Ramos (cell line): Measurements from ENCODE around the gene SPHK1.

Source experiments
- in situ Hi-C: fragments of 300-500 bp; cut with MboI; formaldehyde crosslinking; loops from one replicate; pipeline ENCODE4 v1.14.3; 2022; ENCODE audit warnings: low sequenced_read_pairs; ENCODE audit not compliant: unreplicated experiment

SPHK1 gene

GRCh38 chr17:76427501-76428231, 43.3 kb downstream of the SPHK1 start:
- in situ Hi-C loops: no loop called here

- in situ Hi-C loops: no loop called here
Measured at GRCh38 chr17:76428511-76428910, 44.1 kb downstream of the SPHK1 start.

GRCh38 chr17:76431509-76431908, 47.1 kb downstream of the SPHK1 start:
- in situ Hi-C loops: no loop called here

- in situ Hi-C loops: no loop called here
Measured at GRCh38 chr17:76432004-76432403, 47.6 kb downstream of the SPHK1 start.

GRCh38 chr17:76432712-76433336, 48.4 kb downstream of the SPHK1 start:
- in situ Hi-C loops: no loop called here

GRCh38 chr17:76433693-76434092, 49.3 kb downstream of the SPHK1 start:
- in situ Hi-C loops: no loop called here

- in situ Hi-C loops: no loop called here
Measured at GRCh38 chr17:76434870-76435269, 50.5 kb downstream of the SPHK1 start.

GRCh38 chr17:76435751-76436150, 51.3 kb downstream of the SPHK1 start:
- in situ Hi-C loops: no loop called here
